ENCODE results near the gene AGBL4. TPM values are rescaled to one million over a fixed set of nuclear protein-coding genes. Genes with fewer than 3 reads are reported as not detected.

AGBL4 gene
- total RNA-seq, 2 donors from 2014 or later = not detected

GRCh38 chr1:48988633-48989197 lies 1035.0 kb downstream of the AGBL4 start:
- ATAC-seq (no peak), DNase-seq (no peak)

DNA sequence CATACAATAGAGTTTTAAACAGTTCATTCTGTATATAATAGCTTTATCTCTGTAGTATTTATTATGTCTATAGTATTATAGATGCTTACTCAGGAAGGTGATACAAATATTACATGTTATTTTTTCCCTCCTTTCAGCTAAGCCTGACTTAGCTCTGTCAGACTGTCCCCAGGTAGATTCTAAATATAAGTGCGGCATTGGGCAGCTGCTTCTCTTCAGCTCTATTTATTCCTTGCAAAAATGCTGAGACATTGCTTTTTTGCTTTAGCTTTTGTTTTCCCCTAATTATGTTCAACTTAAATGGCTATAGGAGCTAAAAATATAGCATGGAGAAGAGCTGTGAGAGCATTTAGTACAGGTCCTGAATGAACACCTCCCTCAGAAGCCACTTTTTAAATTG lies 1043.8 kb downstream of the AGBL4 start:
- Mint-ChIP-seq H3K4me3 (no peak overlapping the region), H3K27me3 (no peaks in the 10 kb centered on the region), H3K36me3 (ENCODE audit: low read depth) (no peaks in the 10 kb centered on the region), H3K27ac (no peak overlapping the region), H3K4me1 (no peaks in the 10 kb centered on the region)
- ATAC-seq (no peak), DNase-seq (no peak)
- H3K9me3 ChIP-seq (ENCODE audit: control insufficient read depth, low read length, poor library complexity, severe bottlenecking) = no peaks in the 10 kb centered on the region

More at GRCh38 chr1:48988633-48989197, 1035.0 kb downstream of the AGBL4 start:
- H3K9me3 ChIP-seq (ENCODE audit: control insufficient read depth, low read length, poor library complexity, severe bottlenecking) = no peaks in the 10 kb centered on the region
- Mint-ChIP-seq H3K4me1 (no peaks in the 10 kb centered on the region), H3K36me3 (ENCODE audit: low read depth) (no peaks in the 10 kb centered on the region), H3K27ac (no peak overlapping the region), H3K4me3 (no peak overlapping the region), H3K27me3 (no peaks in the 10 kb centered on the region)

- ATAC-seq (no peak), DNase-seq (no peak)
- H3K4me1 Mint-ChIP-seq = no peaks in the 10 kb centered on the region
- no peaks in the 10 kb centered on the region for H3K9me3 ChIP-seq (ENCODE audit: control insufficient read depth, low read length, poor library complexity, severe bottlenecking)
- H3K36me3 Mint-ChIP-seq (ENCODE audit: low read depth) = no peaks in the 10 kb centered on the region
- H3K27me3 Mint-ChIP-seq = no peaks in the 10 kb centered on the region
- no peak overlapping the region for H3K4me3 Mint-ChIP-seq
- no peak overlapping the region for H3K27ac Mint-ChIP-seq
Observed at GRCh38 chr1:48978413-48978812, 1045.3 kb downstream of the AGBL4 start.

DNA sequence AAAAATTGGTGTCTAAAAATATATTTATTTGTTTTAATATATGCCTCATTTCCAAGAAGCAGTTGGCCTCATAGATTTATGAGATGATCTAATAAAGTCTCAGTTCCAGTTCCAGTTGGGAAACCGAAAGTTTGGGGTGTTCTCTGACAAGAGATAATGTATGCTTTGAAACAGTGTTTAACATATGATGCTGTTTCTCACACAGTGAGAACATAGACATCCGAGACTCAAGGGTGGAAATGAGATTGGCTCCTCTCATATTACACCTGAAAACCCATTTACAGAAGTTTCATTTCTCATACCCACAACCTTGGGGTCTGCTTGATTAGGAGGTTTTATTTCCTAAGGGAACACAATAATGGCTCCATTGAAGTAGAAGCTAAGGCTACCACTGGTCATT lies 1046.5 kb downstream of the AGBL4 start:
- H3K4me1 Mint-ChIP-seq = no peaks in the 10 kb centered on the region
- no peak for DNase-seq
- no peaks in the 10 kb centered on the region for H3K27me3 Mint-ChIP-seq
- ATAC-seq = no peak
- H3K9me3 ChIP-seq (ENCODE audit: control insufficient read depth, low read length, poor library complexity, severe bottlenecking) = no peaks in the 10 kb centered on the region
- no peak overlapping the region for H3K27ac Mint-ChIP-seq
- H3K4me3 Mint-ChIP-seq = no peak overlapping the region
- no peaks in the 10 kb centered on the region for H3K36me3 Mint-ChIP-seq (ENCODE audit: low read depth)

- no peak for ATAC-seq
- H3K36me3 Mint-ChIP-seq (ENCODE audit: low read depth) = no peaks in the 10 kb centered on the region
Observed at GRCh38 chr1:48969971-48970370, 1053.8 kb downstream of the AGBL4 start.

GRCh38 chr1:48967318-48967717 lies 1056.4 kb downstream of the AGBL4 start:
- ATAC-seq (no peak), DNase-seq (no peak)
- Mint-ChIP-seq H3K4me3 (no peak overlapping the region), H3K27ac (no peak overlapping the region), H3K36me3 (ENCODE audit: low read depth) (no peaks in the 10 kb centered on the region), H3K4me1 (no peaks in the 10 kb centered on the region), H3K27me3 (no peaks in the 10 kb centered on the region)
- no peaks in the 10 kb centered on the region for H3K9me3 ChIP-seq (ENCODE audit: control insufficient read depth, low read length, poor library complexity, severe bottlenecking)

More at GRCh38 chr1:48969971-48970370, 1053.8 kb downstream of the AGBL4 start:
- H3K4me3 Mint-ChIP-seq = no peak overlapping the region
- no peak for DNase-seq
- no peak overlapping the region for H3K27ac Mint-ChIP-seq
- no peaks in the 10 kb centered on the region for H3K4me1 Mint-ChIP-seq
- no peaks in the 10 kb centered on the region for H3K9me3 ChIP-seq (ENCODE audit: control insufficient read depth, low read length, poor library complexity, severe bottlenecking)
- H3K27me3 Mint-ChIP-seq = no peaks in the 10 kb centered on the region

GRCh38 chr1:48966583-48966982 lies 1057.2 kb downstream of the AGBL4 start:
- Mint-ChIP-seq H3K4me1 (no peaks in the 10 kb centered on the region), H3K27ac (no peak overlapping the region), H3K36me3 (ENCODE audit: low read depth) (no peaks in the 10 kb centered on the region), H3K4me3 (no peak overlapping the region), H3K27me3 (no peaks in the 10 kb centered on the region)
- no peak for ATAC-seq
- H3K9me3 ChIP-seq (ENCODE audit: control insufficient read depth, low read length, poor library complexity, severe bottlenecking) = no peaks in the 10 kb centered on the region
- DNase-seq = no peak

DNA sequence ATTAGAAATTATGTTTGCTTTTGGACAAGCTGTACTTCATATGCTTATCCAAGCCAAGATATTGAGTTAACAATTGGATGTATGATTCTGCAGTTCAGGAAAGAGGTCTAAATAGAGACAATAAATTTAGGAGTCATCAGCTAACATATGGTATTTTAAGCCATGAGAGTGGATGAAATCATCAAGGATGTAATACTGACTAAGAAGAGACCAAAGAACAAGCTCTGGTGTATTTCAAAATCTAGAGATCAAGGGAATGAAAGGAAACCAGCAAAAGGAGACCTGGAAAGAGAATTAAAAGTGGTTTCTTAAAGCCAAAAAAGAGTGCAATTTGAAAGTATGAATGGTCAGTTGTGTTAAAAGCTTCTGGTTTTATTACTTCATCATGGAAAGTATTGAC lies 1063.4 kb downstream of the AGBL4 start:
- Mint-ChIP-seq H3K4me3 (no peak overlapping the region), H3K36me3 (ENCODE audit: low read depth) (no peaks in the 10 kb centered on the region)
- no peak for ATAC-seq

DNA sequence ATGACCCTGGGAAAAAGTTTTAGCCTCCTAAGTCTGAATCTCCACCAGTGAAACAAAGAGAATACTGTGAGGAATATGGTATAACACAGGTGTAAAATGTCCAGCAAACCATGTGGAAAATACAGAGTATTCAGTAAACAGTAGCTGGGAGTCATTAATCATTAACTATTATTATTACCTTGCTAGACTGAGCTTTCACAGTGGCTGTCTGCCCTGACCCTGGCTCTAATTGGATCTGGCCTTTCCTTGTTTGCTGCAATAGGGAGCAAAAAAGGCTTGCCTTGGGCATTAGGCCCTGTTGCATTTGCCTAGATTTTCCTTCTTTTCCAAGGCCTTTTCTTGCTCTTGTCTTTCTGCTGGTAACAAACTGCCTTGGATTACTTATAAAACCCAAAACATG lies 1068.0 kb downstream of the AGBL4 start:
- no peaks in the 10 kb centered on the region for H3K9me3 ChIP-seq (ENCODE audit: control insufficient read depth, low read length, poor library complexity, severe bottlenecking)
- Mint-ChIP-seq H3K27ac (no peak overlapping the region), H3K4me1 (no peaks in the 10 kb centered on the region), H3K27me3 (no peaks in the 10 kb centered on the region), H3K4me3 (no peak overlapping the region), H3K36me3 (ENCODE audit: low read depth) (no peaks in the 10 kb centered on the region)
- DNase-seq = no peak
- no peak for ATAC-seq

More for the DNA sequence above, 1063.4 kb downstream of the AGBL4 start:
- no peaks in the 10 kb centered on the region for H3K4me1 Mint-ChIP-seq
- H3K27me3 Mint-ChIP-seq = no peaks in the 10 kb centered on the region
- no peaks in the 10 kb centered on the region for H3K9me3 ChIP-seq (ENCODE audit: control insufficient read depth, low read length, poor library complexity, severe bottlenecking)
- DNase-seq = no peak
- no peak overlapping the region for H3K27ac Mint-ChIP-seq

DNA sequence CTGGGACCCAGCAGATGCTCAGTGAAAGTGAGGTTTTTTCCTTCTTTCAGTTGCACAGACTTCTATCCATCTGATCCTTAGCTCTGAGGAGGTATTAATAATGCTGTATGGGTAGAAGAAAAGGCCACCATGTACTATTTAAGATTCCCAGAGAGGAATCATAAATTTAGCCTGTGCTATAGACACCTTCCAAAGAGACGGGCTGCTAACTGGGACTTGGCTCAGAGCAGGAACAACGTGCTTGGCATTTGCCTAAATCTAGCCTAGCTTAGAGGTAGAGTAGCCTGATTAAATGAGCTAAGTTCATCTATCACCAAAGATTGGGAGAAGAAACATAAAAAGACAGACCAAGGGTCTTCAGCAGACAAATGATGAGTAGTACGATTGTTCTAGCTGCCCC lies 1070.1 kb downstream of the AGBL4 start:
- no peak overlapping the region for H3K4me3 Mint-ChIP-seq
- no peak overlapping the region for H3K27ac Mint-ChIP-seq
- ATAC-seq (no peak), DNase-seq (no peak)
- H3K27me3 Mint-ChIP-seq = peaks cover 8% of the 10 kb centered on the region
- no peaks in the 10 kb centered on the region for H3K9me3 ChIP-seq (ENCODE audit: control insufficient read depth, low read length, poor library complexity, severe bottlenecking)
- H3K4me1 Mint-ChIP-seq = no peaks in the 10 kb centered on the region
- H3K36me3 Mint-ChIP-seq (ENCODE audit: low read depth) = no peaks in the 10 kb centered on the region

DNA sequence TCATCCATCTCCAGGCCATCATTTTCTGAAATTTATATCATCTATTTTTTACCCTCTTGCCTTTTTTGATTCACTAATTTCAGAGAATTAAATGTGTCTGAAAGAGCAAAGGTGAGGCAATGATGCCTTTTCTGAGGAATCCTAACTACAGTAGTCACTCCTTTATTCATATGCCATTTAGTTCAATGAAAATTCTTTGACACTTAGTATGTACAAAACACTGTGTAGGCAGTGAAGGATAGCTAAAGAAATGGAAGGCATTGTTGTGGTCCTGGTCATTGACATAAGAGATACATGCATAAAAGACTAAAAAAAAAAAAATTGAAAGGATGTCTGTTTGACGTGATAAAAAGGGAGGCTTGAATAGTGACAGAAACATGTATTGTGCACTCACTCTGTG lies 1075.2 kb downstream of the AGBL4 start:
- Mint-ChIP-seq H3K27me3 (peaks cover 8% of the 10 kb centered on the region), H3K4me1 (no peaks in the 10 kb centered on the region), H3K36me3 (ENCODE audit: low read depth) (no peaks in the 10 kb centered on the region), H3K4me3 (no peak overlapping the region), H3K27ac (no peak overlapping the region)
- no peaks in the 10 kb centered on the region for H3K9me3 ChIP-seq (ENCODE audit: control insufficient read depth, low read length, poor library complexity, severe bottlenecking)
- DNase-seq = no peak
- ATAC-seq = no peak

- Mint-ChIP-seq H3K27me3 (peaks cover 8% of the 10 kb centered on the region), H3K4me3 (no peak overlapping the region), H3K4me1 (no peaks in the 10 kb centered on the region), H3K27ac (no peak overlapping the region), H3K36me3 (ENCODE audit: low read depth) (no peaks in the 10 kb centered on the region)
- no peaks in the 10 kb centered on the region for H3K9me3 ChIP-seq (ENCODE audit: control insufficient read depth, low read length, poor library complexity, severe bottlenecking)
- DNase-seq = no peak
- no peak for ATAC-seq
Observed at GRCh38 chr1:48947761-48948537, 1075.8 kb downstream of the AGBL4 start.

DNA sequence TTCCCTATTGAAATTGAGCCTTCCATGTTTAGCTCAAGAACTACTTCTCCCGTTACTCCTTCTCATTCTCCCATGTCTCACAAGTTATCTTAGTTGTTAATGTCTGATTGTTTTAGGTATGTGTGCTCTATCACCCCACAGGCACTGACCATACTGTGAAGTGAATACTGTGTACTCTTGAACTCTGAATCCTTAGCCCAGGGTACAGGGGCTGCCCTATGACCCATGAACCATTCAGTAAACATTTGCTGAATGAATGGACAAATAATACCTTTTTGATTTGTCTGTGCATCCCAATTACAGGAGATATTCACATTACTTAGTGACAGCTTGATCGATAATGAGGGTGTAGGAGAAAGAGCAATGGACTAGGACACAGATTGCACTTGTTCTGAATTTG lies 1077.7 kb downstream of the AGBL4 start:
- ATAC-seq = no peak
- no peaks in the 10 kb centered on the region for H3K4me1 Mint-ChIP-seq
- DNase-seq = no peak
- peaks cover 8% of the 10 kb centered on the region for H3K27me3 Mint-ChIP-seq
- no peak overlapping the region for H3K27ac Mint-ChIP-seq
- H3K36me3 Mint-ChIP-seq (ENCODE audit: low read depth) = no peaks in the 10 kb centered on the region
- H3K9me3 ChIP-seq (ENCODE audit: control insufficient read depth, low read length, poor library complexity, severe bottlenecking) = no peaks in the 10 kb centered on the region
- H3K4me3 Mint-ChIP-seq = no peak overlapping the region

DNA sequence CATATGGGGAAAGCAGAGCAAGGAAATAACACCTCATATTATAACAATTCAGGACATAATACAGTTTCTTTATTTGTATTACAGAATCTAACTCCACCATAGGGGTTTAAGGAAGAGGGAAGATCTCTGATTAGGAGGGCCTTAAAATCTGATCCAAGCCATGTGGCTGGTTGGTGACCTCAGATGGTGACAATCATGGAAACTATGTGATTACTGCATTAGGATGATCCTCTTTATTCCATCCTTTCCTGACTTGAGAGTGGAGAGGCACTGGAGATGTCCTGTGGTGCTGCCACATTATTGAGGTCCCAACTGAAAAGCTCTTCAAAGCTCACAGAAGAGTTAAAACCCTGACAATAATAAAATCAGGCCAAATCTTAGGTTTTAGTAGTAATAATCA lies 1078.9 kb downstream of the AGBL4 start:
- H3K4me3 Mint-ChIP-seq = no peak overlapping the region
- no peaks in the 10 kb centered on the region for H3K4me1 Mint-ChIP-seq
- H3K27me3 Mint-ChIP-seq = peaks cover 8% of the 10 kb centered on the region
- ATAC-seq = no peak
- H3K9me3 ChIP-seq (ENCODE audit: control insufficient read depth, low read length, poor library complexity, severe bottlenecking) = no peaks in the 10 kb centered on the region
- no peak overlapping the region for H3K27ac Mint-ChIP-seq
- H3K36me3 Mint-ChIP-seq (ENCODE audit: low read depth) = no peaks in the 10 kb centered on the region
- no peak for DNase-seq
